ENCODE data around the gene ORC6.

The ORC6 gene

DNA sequence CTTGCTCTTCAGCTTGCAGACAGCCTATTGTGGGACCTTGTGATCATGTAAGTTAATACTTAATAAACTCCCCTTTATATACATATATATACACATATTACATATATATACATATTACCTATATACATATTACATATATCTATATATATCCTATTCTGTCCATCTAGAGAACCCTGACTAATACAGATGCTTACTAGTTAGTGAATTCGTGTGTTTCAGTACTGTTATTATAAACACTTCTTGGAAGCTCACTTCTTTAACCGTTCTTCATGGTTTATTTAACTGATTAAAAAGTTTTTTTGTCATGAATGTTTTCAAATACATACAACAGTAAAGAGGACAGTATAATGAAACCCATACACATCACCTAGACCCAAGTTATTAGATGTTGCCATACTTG lies 12.6 kb downstream of the ORC6 start:
- no peak for DNase-seq

DNA sequence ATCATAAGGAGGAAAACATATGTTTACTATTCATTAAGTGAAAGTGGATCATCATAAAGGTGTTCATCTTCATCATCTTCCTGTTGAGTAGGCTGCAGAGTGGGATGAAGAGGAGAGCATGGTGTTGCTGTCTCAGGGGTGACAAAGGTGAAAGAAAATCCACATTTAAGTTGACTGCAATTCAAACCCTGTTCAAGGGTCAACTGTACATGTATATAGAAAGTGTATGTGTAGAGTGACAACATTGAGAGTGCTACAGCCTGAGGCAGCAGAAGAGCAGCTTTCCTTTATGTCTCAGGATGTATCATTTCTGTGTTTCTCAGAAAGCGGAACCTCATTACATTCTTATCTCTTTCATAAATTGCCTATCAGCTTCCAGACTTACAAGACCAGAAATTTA lies 17.2 kb downstream of the ORC6 start:
- DNase-seq: no peak

DNA sequence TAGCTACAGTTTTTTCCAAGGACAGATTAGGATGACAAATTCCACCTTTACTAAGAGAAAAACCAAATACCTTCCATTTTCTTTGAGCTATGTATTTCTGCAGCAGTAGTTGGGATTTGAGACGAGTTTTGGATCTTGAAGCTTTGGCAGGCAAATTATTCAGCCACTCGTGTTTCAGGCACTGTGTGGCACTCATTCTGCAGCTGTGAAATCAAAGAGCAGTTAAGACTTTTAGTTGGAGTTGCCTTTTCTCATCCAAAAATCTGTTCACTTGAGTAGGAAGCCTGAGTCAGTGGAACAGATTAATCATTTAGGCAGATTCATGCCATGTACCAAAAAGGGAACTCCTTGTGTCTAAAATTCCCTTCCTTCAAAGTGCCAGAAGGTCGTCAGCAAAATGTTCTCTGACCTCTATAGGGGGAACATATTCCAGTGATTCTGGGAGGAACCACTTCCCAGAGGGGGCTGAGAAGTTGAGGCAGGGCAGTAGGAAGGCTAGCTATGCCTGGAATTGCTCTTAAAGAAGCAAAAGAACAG lies 20.1 kb downstream of the ORC6 start:
- DNase-seq: no peak

DNA sequence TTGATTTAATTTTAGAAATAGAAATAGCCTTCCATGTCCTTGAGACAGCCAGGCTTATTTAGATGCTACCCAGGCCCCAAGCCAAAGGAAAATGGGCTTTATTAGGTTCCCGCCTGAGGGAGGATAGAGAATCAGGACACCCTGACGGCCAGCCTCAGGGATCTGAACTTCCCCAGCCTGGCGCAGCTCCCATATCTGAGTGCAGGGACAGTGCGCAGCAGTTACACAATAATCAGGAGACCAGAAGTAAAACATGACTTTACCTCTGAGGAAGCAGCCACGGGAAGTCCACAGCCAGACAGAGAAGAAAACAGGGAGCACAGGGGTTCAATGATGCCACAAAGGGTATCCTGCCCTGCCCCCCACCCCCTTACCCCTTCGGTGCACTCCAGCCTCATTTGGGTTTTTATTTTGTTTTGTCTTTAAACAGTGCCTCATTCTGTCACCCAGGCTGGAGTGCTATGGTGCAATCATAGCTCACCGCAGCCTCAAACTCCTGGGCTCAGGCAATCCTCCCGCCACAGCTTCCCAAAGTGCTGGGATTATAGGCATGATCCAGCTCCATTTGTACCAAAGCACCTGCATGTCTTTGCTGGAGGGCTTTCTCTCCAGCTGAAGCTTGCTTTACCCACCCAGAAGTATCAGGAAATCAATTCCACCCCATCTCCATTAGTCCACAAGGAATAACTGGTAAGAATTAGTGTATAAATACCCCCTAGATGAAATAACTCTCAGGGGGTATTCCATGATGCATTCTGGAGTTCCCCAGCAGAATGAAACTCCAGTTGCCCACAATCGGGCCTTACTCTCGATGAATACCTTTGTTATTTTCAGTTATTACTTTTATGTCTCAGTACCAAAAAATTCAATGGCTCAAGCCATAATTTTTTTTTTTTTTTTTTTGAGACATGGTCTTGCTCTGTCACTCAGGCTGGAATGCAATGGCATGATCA lies 21.9 kb downstream of the ORC6 start:
- no peak for DNase-seq

DNA sequence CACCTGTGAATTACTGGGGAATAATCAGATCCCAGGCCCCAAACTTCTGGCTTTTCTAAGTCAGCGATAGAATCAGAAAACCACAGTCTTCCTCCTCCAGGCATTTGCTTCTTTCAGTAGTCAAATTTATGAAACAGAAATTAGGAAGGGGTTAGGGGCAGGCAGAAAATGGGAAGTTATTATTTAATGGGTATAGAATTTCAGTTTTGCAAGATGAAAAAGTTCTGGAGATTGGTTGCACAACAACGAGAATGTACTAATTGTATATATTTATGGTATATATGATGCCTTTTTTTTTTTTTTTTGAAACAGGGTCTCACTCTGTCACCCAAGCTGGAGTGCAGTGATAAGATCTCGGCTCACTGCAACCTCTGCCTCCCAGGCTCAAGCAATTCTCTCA lies 23.5 kb downstream of the ORC6 start:
- no peak for DNase-seq

DNA sequence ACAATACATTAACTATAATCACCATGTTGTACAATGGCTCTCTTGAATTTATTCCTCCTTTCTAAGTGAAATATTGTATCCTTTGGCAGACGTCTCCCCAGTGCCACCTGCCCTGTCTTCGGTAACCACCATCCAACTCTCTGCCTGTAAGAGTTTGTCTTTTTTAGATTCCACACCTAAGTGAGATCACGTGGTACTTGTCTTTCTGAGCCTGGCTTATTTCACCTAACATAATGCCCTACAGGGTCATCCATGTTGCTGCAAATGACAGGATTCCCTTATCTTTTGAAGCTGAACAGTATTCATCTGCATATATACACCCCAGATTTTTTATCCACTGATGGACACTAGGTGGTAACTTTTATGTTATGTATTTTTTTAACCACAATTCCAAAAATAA lies 24.2 kb downstream of the ORC6 start:
- DNase-seq: peak; percentile 10

DNA sequence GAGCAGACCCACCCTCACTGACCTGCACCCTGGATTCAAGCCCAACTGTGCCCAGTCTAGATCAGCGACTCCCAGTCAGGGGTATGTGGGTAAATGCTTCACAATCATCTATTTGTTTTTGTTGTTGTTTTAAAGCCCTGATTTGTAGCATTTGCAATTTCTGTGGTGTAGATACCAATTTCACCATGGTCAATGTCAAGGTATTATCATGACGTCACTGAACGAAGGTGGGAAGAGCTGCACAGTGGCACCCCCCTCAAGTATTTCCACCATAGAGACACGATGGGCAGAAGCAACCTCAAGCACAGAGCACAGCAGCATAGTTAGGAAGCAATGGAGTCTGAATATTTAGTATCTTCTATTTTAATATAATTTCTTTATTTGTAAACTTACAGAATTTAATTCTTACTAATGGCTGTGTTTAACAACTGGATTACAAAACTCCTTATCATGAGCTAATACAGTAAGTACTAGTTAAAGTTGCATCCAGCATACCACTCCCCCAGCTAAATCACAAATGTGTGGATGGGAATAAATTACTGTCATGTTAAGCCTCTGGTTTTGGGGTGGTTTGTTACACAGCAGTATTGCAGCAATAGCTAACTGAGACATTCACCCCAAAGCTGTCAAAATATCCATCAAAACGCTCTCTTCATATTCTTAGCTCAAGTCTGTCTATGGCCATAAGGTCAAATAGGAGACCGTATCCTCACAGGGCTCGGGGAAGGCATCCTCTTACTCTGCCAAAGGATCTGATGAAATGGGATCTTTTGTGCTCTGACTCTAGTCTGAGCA lies 25.5 kb downstream of the ORC6 start:
- DNase-seq: no peak

DNA sequence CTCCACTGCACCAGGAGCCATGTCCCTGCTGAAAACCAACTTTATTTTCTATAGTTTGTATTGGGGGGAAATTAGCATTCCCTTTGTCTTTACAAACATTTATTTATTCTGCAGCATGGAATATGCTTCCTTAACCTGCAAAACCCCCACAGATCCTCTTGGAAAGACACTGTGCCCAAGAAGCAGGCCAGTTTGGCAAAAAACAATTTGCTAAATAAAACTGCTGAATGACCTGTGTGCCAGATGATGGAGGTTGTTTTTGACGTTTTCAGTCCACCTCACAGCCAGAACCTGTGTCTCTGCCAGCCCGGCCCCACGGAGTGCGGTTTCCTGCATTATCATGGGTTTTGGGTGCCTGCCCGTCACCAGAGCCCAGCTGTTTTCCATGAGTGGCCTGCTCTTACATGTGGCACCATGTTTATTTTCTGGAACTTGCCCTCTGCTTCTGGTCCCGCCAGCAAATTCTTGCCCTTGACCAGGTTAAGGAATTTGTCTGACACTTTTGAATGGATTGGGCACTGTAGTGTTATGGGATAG lies 26.4 kb downstream of the ORC6 start:
- DNase-seq: no peak

DNA sequence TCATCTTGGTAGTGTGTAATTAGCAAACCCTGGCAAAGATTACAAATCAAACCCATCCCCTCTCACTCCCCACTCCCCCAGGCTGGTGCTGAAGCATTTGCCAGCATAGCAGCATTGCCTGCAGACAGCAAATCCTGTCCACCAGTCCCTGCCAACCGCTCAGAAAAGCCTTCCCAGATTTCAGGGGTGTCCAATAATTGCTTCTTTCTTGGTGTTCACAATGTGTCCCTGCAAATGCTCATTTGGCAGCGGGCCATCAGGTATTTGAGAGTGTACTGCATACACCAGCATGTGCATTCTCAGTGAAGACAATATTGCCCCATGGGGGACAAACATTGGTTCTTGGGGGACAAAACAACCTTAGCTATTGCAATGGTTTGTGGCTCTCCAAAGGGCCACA lies 28.2 kb downstream of the ORC6 start:
- no peak for DNase-seq

DNA sequence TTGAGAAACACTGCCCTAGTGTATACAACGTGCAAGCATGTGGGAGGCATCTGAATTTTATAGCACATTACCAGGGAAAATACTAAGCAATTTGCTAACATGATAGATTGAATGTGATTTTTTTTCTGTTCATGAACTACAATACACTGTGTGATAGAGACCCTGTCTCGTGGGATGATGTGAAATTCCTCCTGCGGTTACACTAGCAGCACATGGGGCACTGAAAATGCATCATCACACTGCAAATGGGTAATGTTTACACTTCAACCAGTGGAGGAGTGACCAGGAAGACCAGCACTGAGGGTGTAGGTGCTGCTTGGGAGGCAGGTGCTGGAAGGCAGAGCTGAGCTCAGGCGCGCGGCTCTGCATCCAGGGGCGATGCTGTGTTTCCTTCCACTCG lies 28.8 kb downstream of the ORC6 start:
- no peak for DNase-seq

DNA sequence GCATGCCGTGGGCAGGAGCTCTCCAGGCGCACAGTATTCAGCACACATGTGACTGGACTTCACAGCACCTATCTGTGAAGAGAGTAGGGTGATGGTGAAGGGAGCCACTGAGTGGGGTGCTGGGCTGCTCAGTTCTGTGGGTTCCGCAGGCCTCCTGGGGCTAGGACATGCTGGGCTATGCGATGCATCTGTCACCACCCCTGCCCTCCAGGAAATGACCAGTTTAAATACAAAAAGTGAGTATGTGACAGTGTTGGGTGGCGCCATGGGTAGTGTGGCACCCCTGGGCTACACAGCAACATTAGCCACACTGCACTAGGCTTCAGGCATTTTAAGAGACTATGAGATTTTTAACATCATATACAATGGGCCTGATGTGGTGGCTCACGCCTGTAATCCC lies 30.1 kb downstream of the ORC6 start:
- no peak for DNase-seq

DNA sequence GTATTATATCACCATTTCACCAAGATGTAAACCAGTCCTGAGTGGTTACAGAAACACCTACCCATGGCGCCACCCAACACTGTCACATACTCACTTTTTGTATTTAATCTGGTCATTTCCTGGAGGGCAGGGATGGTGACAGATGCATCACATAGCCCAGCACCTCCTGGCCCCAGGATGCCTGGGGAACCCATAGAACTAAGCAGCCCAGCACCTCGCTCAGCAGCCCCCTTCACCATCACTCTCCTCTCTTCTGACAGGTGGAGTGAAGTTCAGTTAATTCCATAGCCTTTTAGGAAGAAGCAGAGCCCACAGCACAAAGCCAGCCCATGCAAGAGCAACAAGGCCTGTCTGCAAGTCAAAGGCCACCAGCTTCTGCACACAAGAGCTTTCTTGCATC lies 31.2 kb downstream of the ORC6 start:
- DNase-seq: no peak

DNA sequence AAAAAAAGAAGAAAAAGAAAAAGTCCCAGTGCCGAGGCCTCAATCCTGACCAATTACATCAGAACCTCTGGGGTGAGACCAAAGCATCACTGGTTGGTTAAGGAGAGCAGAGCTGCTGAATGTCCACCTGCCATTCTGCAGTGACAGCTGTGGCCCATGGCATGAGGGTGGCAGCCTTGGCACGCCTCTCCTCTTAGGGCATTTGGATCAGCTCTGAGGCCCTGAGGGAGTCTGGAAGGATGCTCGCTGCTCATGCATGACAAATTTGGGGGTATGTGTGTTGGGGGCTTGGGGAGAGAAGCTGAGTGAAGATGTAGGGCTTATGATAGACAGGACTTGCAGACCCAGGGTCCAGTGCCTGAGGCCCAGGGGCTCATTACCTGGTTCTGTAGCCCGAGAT lies 32.4 kb downstream of the ORC6 start:
- no peak for DNase-seq

DNA sequence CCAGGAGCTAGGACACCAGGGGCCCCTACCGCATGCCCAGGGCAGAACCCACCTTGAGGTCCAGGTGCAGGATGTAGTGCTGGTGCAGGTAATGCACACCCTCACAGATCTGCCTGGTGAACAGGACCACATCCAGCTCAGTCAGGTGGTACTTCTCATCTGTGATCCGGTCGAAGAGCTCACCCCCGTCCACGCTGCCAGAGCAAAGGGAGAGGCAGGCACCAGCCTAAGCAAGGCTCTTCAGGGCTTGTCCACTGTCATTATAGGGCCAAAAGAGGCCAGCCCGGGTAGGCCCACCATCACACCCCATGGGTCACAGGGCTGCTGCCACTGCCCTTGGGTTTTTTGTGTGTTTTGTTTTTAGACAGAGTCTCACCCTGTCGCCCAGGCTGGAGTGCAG lies 37.7 kb downstream of the ORC6 start:
- no peak for DNase-seq

DNA sequence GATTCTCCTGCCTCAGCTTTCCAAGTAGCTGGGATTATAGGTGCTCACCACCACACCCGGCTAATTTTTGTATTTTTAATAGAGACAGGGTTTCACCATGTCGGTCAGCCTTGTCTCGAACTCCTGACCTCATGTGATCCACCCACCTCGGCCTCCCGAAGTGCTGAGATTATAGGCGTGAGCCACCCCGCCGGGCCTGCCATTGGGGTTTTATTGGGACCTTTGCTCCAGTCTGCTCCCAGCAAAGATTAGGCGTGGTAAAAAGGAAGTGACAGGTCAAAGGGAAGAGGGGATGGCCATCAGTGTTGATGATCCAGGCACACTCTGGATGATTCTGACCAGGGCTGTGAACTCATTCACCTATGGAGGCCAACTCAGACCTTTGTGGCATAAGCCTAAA lies 38.2 kb downstream of the ORC6 start:
- DNase-seq: no peak

DNA sequence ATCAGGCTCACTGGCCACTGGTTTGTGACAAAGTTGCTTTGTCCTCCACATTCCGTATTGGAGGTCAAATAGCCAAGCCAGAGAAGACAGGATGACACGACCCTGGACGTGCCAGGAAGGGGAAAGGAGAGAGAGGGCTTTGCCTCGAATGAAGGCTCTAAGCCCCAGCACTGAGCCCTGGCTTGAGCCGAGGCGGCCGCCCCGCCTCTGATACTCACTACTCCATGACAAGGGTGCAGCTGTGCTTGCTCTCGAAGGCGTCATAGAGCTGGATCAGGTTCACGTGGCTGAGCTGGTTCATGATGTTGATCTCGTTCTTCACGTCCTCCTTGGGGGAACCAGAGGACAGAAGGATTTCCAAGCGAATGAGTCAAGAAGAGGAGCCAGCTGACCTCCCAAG lies 39.3 kb downstream of the ORC6 start:
- no peak for DNase-seq

DNA sequence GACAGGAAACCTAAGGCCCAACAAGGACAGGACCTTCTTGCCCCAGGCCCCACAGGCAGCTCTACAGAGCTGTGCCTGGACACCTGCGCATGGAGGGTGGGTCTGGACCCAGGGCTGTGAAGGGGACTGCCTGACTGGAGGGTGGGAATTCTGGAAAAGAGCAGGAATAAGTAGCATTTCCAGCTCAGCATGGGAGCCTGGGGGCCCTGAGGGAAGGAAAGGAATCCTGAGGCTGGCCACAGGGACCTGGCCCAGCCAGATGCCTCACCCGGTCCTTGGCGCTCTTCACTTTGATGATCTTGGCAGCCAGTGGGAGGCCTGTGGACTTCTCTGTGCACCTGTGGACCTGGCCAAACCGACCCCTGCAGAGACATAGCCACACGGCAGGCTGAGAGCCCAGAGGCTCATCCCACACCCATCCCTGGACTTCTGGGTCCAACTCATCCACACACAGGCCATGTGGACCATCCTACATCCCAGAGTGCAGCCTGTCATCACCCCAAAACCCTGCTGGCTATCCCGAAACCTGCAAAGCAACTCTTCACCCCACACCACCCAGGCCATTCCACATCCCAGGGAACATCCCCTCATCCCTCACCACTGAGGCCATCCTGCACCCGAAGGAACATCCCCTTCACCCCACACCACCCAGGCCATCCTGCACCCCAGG lies 40.0 kb downstream of the ORC6 start:
- no peak for DNase-seq

DNA sequence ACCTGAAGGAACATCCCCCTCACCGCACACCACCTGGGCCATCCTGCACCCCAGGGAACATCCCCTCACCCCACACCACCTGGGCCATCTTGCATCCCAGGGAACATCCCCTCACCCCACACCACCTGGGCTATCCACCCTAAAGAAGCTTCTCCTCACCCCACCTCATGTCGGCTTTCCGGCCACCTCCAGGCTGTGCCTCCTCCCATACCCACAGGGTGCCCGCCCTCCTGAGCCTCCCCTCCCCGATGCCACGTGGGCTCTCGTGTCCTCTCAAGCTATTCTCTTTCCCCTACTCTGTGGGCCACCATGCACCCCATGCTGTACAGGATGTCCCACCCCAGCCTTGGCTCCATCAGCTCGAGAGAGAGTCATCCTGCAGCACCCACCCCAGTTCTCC lies 40.7 kb downstream of the ORC6 start:
- DNase-seq: no peak

DNA sequence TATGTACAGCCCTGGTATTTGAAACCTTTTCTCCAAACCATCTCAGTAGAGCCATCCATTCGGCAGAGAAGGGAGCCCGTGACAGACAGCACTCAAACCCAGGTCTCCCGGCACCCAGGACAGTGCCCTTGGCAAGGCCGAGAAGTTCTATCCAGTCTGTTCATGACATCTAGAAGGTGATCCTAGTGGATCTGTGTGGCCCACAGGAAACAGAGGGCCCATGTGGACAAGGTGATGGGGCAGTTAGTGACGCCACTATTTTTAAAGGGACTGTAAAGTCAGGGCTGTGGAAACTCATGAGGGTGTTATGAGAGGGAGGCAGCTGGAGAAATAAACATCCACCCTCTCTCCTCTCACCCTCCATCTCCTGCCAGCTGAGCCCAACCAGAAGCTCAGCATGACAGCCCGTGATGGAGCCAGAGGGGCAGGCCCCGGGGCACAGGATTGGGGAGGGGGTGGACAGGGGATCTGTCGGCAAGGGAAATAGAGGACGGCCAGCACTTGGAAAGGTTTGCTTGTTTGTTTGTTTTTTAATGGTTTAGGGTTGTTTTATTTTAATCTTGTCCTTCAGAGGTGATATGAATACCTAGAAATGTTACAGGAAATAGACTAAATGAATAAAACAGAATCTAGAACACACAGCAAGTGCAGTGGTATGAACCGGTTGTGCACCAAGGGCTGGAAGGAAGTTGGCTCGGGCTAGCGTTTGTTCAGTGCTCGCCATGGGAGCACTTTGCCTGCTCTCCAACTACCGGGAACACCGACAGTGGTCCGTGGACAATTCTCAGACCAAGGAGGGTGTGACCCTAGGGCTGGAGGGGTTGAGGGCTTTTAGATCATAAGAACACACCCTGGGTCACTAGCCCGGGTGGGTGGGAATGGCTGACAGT lies 41.6 kb downstream of the ORC6 start:
- no peak for DNase-seq

DNA sequence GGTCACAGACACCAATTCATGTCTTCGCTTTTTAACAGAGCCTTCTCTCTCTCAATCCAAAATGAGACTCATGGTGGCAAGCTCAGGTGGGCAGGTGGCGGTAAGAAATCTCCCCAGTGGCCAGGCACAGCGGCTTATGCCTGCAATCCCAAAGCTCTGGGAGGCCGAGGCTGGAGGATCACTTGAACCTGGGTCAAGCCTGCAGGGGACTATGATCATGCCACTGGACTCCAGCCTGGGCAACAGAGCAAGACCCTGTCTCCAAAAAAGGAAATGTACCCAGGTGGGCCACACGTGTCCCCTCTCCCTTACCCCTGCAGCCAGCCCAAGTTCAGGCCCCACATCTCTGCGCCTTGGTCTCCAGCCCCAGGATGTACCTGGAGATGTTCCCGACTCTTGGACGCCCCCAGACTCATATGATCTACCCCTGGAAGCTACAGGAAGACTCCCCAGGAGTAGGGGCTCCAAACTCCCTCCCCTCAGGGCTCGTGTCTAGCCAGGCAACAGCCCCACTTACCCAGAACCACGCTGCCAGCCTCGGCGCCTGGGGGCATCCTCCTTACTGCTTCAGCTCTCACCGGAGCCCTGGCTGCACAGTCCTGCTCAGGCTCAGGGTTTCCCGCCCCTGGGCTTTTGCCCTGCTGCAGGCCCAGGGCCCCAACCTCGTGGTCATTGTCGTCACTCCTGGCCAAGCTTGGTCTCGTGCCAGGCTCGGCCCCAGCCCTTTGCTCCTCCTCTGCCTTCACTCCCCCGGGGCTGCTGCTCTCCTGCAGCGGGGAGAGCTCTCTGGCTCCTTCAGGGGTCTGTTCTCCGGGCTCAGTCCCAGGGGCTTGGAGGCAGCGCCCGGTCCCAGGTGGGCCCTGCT lies 42.5 kb downstream of the ORC6 start:
- DNase-seq: no peak

DNA sequence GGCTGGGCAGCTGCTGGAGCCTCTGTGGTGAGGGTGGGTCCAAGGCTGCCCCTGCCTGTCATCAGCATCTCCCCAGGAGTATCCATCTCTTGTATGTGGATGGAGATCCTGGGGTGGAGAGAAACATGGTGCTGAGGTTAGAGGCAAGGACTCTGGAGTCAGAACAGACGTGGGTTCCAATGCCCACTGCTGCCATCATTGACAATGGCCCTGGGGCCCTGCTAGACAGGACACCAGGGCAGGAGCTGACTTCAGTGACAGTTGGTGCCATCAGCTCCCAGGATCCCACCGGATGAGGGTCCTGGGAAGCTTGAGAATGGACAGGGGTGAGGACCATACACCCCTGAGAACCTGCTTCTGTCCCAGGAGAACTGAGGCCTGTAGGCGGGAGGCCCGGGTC lies 43.1 kb downstream of the ORC6 start:
- DNase-seq: no peak

All from NCI-H345 (cell line).